Cortex of kidney (tissue), 1 donor: Measurements from ENCODE around the gene EZH2.

Source experiments
- DNase-seq: peaks from one replicate; lab custom pipeline; 2025; lab: John Stamatoyannopoulos, UW

EZH2 gene

DNA sequence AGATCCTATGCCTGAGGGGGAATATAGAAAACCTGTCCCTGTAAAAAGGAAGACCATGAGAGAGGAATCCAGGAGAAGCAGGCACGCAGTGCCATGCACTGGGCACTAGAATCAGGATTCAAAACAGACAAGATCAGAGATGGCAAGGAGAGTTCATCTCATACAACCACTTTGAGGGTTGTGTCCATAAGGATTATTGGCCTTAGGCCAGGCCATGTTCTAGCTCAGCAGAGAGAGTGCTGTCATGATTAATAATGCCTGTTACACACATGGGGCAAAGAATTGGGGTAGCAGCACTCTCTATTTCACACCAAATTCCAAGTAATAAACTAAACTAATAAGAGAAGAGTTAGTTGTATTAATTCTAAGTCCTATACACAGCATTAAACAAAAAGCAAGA lies 29.1 kb downstream of the EZH2 start:
- DNase-seq: no peak

DNA sequence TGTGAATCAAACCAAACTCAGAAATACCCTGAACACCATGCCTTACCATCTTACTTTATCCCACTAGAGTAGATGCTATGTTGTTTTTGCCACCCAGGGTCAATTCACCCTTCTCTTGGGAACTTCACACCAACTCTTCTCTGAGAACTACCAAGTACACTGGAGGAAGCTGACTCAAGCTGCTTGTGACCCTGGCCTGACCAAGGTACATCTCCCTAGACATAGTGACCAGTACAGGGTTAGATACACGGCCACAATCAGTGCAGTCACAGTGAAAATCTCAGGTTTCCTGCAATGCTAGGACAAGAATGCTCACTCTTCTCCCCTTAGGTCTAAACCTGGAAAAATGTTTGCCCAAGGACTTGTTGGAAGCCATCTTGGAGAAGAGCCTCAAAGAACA lies 31.8 kb downstream of the EZH2 start:
- no peak for DNase-seq

DNA sequence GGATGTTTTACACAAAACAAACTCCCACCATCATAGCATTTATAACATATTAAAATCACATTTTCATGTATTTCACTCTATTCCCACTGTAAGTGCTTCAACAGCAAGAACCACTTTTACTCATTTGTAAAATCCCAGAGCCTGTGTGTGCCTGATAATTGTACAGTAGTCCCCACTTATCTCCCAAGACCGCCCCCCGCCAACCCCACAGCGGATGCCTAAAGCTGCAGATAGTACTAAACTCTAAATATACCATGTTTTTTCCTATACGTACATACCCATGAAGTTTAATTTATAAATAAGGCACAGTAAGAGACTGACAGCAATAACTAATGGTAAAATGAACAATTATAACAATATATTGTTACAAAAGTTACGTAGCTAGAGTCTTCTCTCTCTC lies 33.5 kb downstream of the EZH2 start:
- no peak for DNase-seq

DNA sequence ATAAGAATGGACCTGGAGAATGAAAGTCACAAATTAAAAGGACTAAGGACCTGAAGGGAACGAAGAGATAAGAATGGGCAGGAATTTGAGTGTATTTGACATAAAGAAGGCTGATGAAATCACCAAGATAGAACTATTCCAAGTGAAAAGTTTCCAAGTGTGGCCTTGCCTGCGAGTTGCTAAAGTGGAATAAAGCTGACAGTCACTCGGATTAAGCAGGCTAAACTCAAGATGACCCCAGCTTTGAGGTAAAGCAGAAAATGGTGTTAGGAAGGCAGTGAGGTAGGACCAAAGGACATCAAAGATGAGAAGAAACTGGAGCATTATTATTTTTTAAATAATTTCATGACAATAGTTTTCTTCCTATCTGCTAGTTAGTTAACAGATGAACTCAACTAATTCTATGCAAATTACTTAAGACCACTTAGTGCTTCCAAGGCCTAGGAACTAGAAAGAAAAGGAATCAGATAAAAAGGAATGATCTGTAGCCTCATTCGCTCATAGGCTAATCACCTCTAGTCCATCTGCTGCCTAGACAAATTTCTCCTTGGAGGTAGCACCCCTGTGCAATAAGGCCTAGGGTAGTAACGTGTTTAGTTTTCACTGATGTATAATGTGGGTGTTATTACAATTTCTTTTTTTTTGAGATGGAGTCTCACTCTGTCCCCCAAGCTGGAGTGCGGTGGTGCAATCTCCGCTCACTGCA lies 34.5 kb downstream of the EZH2 start:
- no peak for DNase-seq

DNA sequence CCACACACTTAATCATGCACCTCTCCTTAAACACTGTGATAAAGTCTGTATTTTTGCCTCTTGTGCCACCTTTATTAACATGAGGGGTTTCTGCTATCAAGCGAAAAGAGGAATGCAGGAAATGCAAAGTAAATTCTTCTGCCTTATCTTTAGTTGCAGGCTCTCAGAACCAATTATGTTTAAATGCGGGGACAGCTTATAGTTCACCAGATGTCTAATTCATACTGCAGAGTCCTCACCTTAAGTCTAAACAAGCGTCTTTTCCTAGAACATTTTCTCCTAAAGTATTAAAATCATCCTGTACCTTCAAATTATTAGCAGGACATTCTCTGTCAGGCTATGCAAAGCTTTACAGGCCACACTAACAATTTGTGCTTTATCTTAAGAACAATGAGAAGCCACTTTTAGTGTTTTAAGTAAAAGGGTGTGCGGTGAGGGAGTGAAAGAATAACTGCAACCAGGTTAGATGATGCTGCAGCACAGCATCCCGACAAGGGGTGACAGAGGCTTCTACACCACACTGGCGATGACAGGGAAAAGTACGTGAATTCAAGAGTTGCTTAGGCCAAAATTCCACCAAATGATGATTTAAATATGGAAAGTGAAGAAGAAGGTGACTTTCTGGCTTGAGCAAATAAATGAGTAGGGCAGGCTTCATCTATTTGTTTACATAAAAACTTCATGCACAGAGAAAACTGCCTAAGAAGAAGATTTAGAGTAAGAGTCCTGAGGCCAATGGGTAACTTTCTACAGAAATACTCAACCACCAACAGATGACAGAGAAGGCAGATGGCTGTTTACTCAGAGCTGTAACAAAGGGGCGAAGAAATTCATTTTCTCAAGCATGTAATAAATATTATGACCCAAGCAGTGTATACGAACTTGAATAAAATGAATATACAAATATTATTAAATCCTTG lies 36.0 kb downstream of the EZH2 start:
- DNase-seq: no peak

DNA sequence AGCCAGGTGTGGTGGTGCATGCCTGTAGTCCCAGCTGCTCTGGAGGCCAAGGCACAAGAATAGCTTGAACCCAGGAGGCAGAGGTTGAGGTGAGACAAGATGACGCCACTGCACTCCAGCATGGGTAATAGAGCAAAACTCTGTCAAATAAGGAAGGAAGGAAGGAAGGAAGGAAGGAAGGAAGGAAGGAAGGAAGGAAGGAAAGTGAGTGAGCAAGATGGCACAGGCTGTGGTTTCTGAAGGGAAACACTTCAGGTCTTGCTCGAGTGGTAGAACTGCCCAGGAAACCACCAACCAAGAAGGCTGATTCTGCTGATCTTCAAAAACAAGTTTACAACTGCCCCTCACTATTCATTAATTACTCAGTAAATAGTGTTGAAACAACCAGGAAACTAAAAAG lies 45.2 kb downstream of the EZH2 start:
- no peak for DNase-seq

DNA sequence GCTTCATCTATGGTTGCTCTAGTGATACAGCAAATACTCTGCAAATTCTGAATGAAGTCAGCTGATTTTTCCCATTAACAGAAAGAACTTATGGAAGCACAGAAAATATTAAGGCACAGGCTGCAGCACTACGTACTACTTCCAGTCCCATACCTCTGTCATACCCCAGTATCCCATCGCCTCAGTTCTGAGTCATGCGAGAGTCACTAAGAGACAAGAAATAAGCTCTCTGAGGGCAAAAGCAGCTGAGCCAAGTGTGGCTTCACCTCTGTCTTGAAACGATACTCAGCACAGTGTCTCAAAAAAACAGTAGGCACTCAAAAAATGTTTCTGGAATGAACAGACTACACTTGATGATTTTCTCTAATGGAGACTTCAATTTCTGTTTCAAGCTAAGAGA lies 48.2 kb downstream of the EZH2 start:
- no peak for DNase-seq

DNA sequence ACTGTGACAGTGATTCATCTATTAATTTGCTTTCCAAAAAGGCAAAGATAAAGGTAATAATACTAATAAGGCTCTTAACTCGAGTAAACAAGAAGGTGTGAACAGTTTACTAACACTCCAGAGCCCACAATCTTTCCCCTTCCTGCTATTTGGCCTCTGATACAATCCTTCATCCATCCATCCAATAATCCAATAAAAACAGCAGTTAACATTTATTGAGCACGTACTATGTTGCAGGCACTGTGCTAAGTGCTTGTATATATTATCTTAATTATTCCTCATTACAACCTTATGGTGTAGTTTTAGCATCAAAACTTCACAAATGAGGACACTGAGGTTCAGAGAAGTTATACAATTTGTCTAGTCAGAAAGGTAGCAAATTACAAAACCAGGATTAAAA lies 49.5 kb downstream of the EZH2 start:
- DNase-seq: no peak

DNA sequence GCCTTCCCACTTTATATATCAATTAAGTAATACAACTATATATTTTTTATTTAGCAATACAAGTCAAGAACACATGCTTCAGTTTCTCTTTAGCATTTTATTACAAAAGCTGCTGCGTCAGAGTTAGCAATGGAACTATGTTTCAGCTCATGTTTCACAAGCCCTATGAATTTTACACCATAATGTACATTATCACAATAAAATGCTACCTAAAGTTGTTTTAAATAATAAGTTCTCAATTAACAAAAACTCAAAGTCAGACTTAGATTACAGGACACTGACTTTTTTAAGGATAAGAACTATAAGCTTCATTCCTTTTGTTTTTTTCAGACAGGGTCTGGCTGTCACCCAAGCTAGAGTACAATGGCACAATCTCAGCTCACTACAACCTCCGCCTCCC lies 52.3 kb downstream of the EZH2 start:
- DNase-seq: no peak

DNA sequence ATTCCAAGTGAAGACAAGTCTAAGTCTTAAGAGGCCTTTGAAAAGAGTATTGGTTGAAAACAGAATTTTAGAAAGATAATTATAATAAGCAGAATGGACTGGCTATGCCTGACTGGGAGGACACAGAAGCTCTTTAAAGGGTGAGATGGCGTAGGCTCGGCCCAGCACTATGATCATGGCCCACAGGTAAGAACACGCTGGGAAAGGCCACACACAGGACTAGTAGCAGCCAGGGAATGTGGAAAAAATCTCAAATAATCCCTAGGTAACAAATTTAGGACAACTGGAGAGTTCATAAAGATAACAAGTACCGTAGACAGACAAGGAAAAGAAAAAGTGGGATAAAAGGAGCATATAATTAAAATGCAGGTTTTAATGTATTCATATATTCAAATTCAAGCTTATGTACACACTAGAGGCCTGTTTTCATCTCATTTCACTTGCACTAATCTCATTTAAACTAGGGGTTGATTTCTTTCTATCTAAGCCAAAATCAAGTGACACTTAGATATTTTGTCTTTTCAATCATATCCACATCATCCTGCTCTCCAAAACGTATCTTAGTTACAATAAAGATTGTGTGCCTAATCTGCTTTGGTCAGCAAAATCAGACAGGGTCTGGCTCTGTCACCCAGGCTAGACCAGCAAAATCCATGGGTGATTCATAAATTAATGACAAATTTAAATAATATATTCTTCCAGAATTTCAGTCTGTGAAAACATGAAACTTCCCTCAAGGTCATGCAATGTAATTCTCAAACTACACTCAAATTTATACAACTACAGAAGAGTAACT lies 53.0 kb downstream of the EZH2 start:
- no peak for DNase-seq

DNA sequence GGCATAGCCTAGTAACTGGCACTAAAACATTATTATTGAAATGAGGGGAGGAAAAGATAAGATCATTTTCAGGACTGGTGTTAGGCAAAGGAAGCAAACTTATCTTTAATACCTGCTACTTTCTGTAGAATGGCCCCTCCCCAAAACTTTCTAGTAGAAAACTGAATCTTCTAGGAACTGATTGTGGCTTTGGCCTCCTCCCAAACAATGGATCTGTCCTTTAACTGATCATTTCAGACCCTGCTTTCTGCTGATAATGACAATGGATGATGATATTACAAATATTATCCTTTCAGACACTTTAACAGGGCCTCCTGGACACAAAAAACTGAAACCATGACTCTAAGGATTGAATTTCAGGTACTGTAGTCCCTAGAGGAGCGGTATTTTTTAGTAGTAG lies 55.1 kb downstream of the EZH2 start:
- DNase-seq: no peak

DNA sequence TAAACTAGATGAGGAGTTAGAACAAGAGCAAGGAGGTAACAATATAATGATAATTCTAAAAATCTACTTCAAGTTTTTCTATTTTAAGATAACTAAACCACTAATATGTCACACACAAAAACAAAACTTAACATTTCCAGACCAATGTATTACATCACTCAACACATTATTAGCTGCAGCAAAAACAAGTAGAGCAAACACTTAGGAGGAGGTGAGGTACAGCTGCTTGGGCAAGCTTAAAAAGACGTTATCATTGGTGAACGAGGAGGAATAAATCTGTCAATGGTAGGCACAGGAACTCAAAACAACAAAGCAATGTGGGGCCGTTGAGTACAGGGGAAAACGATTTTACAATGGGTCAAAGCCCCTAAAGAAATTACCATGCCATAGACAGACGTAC lies 58.8 kb downstream of the EZH2 start:
- DNase-seq: no peak

DNA sequence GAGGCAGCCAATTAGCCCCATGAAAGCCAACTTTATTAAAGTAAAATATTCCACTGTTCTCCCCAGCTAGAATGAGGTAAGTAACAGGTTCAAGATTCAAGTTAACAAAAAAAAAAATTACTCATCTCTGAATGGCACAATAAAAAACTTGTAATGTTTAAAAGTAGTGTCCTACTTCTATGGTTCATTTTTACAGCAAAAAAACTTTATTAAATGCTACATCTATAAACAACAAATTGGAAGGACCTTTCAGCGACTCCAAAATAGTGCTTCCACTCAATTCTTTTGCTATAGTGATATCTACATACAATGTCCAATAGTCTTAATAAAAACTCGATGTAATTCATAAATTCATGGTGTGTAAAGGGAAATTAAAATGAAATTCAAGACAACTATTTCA lies 59.2 kb downstream of the EZH2 start:
- DNase-seq: no peak

DNA sequence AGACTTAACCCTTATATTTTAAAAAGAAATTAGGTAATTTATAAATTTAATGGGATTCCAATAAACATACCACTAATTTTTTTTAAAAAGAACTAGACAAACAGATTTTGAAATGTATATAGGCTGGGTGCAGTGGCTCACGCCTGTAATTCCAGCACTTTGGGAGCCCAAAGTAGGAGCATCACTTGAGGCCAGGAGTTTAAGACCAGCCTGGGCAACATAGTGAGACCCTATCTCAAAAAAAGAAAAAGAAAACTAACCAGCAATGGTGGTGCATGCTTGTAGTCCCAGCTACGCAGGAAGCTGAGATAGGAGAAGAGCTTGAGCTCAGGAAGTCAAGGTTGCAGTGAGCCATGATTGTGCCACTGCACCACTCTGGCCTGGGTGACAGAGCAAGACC lies 62.7 kb downstream of the EZH2 start:
- no peak for DNase-seq

DNA sequence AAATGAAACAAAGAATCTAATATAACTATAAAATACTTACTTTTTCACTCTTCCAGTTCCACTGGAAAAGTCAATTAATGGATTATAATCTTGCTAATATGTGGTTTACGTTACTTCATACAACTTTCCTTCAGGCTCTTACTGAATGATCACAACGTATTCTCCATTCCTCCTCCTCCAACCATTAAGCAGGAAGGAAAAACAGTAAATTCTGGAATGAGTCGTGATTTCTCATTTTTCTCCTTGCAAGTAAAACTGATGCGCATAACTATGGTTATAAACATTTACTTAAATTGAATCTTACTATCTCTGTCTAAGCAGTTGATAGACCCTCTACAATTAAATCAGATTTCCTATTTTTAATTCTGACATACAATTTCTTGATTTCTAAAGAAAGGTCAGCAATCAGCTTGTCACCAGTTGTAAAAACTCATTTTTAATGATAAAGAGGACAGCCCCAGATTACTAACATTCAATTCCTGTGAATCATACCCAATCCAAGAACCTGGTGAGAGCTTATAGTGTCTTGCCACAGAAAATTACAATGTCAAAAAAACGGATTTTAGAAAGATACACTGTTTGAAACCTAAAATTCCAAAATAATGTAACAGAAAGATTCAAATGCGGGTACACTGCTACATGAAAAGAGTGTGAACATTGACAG lies 64.3 kb downstream of the EZH2 start:
- DNase-seq: no peak

DNA sequence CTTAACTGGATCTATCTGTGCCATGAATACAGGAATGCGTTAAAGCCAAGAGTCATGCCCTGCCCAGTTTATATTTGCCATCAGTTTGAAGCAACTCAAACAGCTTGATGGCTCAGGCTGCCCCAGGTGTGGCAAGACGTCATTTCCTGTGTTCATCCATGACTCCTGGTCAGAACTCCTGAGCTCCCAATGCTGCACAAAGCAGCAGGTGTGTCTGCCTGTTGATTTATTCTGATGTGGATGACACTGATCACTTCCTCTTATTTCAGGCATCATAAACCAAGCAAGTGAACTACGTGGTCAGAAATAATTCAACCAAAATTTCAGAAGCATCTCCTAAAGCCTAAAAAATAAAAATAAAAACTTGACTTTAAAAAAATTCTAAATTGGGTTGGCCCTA lies 68.5 kb downstream of the EZH2 start:
- DNase-seq: no peak

DNA sequence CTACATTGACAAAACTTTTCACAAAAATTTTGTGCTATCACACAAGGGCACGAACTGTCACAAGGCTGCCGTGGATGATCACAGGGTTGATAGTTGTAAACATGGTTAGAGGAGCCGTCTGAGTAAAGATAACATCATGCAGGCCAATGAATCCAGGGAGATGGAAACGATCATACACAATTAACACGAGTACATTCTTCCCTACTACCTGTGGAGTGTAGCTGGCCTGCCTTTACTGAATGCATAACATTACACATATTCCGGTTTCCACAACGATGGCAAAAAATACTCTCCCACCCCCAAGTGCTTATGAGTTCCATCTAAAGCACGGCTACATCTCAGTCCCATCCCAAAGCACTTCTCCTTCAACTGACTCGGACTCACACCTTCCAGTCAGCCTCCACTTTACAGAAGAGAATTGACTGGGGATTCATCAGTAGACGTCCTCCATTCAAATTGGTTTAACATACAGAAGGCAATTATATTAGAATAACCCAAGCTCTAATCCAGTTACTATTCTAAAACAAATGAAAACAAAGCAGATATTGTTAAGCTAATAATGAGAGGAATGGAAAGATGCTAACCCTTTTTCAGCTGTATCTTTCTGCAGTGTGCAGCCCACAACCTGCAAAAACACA lies 69.0 kb downstream of the EZH2 start:
- no peak for DNase-seq

DNA sequence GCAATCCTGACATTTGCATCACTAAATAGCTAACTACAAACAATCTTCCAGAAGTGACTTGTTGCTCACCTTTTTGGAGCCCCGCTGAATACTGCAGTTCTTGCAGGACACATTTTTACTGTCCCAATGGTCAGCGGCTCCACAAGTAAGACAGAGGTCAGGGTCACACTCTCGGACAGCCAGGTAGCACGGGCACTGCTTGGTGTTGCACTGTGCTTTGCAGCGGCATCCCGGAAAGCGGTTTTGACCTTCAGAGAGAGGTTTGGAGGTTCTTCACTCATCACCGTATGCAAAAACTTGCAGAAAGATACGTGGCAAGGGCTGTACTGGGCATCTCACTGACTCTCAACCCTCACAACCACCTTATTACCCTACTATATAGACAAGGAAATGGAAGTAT lies 70.2 kb downstream of the EZH2 start:
- no peak for DNase-seq

DNA sequence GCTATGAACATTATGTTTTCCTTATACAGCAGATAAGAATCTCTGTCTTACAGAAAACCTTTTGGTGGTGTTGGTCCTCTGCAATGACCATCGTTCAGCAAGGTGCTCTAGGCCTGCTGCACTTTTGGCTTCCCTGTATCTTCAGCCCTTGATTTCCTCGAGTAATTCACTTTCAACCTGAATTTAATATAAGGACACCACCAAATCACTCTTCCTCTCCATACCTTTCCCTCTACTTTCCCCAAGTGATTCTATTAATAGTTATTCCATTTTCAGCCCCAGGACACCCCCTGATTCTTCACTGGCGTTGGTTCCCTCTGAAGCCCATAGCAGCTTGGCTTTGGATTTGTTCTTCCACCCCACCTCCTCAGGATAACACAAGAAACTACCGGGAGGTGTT lies 72.2 kb downstream of the EZH2 start:
- DNase-seq: no peak

DNA sequence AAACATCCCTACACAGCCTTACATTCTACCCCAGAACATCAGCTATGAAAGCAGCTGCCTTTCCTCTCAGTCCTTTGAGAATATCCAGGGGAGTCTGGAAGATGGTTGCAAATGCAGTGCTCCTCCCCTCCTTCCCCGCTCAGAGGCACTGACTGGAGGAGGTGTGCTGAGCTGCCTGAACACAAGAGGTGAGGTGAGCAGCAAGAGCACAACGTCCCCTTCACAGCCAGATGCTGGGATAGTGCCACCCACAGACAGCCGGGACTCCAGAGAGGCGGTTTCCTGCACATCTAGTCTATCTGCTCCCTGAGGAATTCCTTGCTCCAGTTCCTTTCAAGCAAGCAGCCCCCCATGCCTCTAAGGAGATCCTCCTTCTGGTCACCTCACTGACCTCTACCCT lies 74.2 kb downstream of the EZH2 start:
- no peak for DNase-seq

DNA sequence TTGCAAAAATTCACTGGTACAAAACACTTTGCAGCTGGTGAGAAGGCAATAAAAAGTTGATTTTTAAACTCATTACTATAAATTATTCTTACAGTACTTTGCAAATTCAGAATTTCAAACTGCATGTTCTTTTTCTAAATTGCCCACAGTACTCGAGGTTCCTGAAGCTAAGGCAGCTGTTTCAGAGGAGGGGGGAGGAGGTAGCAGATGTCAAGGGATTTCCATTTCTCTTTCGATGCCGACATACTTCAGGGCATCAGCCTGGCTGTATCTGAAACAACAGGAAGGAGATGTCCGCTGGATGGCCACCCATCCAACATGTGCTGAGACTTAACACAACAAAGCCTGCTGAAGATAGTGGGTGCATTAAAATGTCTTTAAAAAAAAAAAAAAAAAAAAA lies 76.7 kb downstream of the EZH2 start:
- DNase-seq: no peak

DNA sequence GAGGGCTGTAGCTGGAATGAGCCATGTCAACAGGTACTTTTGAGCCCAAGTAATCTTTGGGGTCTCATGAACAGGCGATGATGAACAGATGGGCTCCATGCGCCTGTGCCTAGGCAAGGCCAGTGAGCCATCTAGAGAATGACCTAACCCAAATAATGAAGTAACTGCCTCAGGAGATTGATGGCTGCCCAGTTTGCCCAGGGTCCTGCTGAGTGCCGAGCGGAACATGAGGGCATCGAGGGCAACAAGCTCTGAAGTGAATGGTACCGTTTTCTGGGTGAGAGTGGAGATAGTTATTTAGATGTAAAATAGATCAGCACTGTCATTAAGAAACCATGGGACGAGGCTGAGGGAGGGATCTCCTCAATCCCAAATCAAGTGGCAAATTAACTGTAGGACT lies 77.9 kb downstream of the EZH2 start:
- DNase-seq: no peak
